ENCODE measurements around the gene TBX2.
A peak's percentile ranks its signal among the peaks of the same experiment; 100 is the strongest.
"Not testable (repeated sequence)": the region's sequence is repeated elsewhere in the genome, so short reads cannot be mapped to it uniquely, and the experiment has no call there.

The TBX2 gene

GRCh38 chr17:61415374-61416210, 15.9 kb downstream of the TBX2 start:
- DNase-seq = no peak

DNA sequence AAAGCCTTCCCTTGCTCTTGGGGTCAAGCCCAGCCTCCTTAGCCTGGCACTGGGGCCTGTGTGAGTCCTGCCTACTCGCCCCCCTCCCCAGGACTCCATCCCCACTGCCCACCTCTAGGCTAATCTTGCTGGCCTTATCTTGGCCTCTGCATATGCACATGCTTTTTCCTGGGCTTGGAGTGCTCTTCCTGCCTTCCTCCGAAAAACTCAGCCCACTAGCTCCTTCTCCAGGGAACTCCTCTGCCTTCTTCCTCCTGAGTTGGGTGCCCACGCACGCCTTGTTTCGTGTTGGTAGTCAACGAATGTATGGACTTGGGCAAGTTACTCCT, 16.5 kb downstream of the TBX2 start:
- no peak for DNase-seq

GRCh38 chr17:61416540-61417363, 17.1 kb downstream of the TBX2 start:
- DNase-seq = peak; percentile 83

DNA sequence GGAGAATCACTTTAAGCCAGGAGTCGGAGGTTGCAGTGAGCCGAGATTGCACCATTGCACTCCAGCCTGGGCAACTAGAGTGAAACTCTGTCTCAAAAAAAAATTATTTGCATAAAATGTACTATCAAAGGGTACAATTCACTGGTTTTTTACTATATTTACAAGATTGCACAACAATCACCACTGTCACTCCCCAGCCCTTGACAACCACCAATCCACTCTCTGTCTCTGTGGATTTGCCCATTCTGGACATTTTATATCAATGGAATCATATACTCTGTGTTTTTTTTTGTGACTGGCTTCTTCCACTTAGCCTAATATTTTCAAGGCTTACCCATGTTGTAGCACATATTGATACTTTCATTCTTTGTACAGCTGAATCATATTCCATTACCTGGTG, 18.8 kb downstream of the TBX2 start:
- no peak for DNase-seq

DNA sequence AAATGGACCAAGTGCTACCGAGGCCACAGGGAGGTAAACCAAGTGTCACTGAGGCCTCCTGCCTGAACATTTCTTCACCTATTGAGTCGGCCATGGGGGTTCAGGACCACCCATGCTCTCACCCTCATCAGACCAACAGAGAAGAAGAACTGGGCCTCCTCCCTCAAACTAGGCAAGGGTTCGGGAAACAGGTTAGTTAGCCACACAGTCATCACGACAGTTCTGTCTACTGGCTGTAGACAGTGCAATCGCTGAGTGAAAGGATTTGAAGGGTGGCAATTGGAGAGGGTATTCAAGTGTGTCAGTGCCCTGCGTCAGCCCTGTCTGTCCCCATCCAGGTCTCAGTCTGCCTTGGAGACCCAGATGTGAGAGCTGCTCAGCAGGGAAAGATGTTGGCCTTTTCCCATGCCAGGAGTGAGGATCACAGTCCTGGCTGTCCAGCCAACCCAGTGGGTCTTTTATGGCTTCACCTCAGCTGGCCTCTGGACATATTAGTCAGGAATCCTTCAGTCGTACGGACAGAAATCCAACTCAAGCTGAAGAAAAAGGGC, 19.9 kb downstream of the TBX2 start:
- DNase-seq = no peak

DNA sequence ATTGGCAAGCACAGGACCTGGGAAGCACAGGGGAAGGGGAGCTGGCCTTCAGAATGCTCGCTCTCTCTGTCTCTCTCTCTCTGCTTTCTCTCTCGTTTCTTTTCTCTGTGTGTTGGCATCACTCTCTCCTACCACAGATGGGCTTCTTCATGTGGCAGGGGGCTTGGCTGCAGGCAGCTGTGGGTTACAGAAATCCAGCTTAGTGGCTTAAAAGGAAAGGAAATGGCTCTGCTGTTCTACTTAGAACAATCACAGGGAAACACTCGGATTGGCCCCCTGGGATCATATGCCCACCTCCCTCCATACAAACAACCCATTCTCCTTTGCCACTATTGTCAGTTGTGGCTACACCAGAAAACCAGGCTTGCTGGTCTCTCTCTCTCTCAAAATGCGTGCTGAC, 20.4 kb downstream of the TBX2 start:
- no peak for DNase-seq

DNA sequence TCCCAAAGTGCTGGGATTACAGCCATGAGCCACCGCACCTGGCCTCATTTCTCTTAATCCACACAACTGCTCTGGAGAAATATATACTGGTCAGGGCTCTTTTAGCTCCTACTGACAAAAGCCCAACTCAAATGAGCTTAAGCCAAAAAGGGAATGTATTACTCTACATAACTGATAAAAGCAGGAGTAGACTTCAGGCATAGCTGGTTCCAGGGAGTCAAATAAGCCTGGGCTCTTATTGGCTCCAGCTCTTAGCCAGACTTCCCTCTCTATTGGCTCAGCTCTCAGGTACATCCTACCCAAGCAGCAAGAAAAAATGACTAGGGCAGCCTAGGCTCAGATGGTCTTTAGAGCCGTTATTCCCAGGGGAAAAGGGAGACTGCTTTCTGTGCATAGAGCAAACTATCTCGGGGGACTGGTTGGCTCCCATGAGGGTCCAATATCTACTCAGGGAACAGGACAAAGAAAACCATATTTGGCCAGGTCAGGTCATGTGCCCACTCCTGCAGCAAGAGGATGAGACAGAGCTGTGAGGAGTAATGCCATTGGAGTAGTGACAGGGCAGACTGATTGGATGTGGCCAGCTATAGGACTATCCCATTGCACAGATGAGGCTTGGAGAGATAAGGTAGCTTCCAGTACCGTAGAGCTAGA, 21.2 kb downstream of the TBX2 start:
- no peak for DNase-seq

DNA sequence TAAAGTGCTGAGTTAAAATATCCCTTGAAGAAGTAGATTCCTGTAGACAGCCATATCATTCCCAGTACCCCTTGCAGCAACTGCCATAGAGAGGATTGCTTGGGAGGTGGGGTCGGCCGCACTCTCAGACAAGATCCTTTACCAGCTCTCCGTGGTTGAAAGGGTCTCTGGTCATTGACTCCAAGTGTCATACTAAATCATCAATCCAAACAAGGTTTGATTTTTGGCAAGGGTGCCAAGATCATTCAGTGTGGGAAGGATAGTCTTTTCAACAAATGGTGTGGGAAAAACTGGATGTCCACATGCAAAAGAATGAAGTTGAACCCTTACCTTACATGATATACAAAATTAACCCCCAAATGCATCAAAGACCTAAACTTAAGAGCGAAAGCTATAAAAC, 21.8 kb downstream of the TBX2 start:
- DNase-seq = no peak

- DNase-seq = no peak
These were observed 22.6 kb downstream of the TBX2 start for GRCh38 chr17:61422116-61422799.

- no peak for DNase-seq
These were observed 23.2 kb downstream of the TBX2 start for GRCh38 chr17:61422869-61423268.

GRCh38 chr17:61423967-61424649, 24.5 kb downstream of the TBX2 start:
- no peak for DNase-seq

GRCh38 chr17:61425682-61426481, 26.2 kb downstream of the TBX2 start:
- no peak for DNase-seq

GRCh38 chr17:61426482-61427304, 27.1 kb downstream of the TBX2 start:
- no peak for DNase-seq

- DNase-seq = no peak
These were observed 27.9 kb downstream of the TBX2 start for GRCh38 chr17:61427567-61427966.

DNA sequence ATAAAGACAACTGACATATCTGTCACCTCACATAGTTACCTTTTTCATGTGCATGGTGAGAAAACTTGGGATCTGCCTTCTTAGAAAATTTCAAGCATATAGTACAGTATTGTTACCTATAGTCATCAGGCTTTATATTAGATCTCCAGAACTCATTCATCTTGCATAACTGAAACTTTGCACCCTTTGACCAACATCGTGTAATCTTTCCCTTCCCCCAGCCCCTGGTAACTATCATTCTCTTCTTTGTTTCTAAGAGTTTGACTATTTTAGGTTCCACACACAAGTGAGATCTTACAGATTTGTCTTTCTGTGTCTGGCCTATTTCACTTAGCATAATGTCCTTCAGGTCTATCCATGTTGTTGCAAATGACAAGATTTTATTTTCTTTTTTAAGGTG, 29.6 kb downstream of the TBX2 start:
- no peak for DNase-seq

GRCh38 chr17:61429831-61430230, 30.2 kb downstream of the TBX2 start:
- DNase-seq = not testable (repeated sequence)

GRCh38 chr17:61431594-61432311, 32.1 kb downstream of the TBX2 start:
- DNase-seq = no peak

GRCh38 chr17:61436273-61436672, 36.6 kb downstream of the TBX2 start:
- DNase-seq = no peak

DNA sequence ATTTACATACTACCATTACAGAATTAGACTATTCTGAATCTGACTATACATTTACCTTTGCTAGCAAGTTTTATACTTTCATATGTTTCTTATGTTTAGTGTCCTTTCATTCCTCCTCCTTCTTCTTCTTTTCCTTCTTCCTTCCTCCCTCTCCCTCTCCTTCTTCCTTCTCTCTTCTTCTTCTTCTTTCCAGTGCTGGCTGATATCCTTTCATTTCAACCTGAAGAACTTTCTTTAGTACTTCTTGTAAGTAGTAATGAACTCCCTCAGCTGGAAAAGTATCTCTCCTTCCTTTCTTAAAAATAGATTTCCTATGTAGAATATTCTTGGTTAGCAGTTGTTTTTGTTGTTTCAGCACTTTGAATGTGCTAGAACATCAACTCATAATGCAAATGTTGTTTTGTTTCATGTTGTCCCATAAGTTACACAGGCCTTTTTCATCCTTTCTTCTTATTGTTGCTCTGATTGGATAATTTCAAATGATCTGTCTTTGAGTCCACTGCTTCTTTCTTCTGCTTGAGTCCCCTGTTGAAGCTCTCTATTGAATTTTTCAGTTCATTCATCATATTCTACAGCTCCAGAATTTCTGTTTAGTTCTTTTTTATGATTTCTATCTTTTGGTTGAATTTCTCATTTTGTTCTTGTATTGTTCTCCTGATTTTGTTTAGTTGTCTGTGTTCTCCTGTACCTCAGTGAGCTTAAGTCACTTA, 37.5 kb downstream of the TBX2 start:
- no peak for DNase-seq

Data from NCI-H510A (cell line).